NOMO-1 treated with dmso at 0.1 percent for 144 hours (cell line): Measurements from ENCODE around the gene MARK1.

ENCODE experiments used
- DNase-seq: peaks from one replicate; lab custom pipeline; 2025; ENCODE audit not compliant: unreplicated experiment; lab: John Stamatoyannopoulos, UW

Gene MARK1

GRCh38 chr1:220708936-220709801 lies 181.2 kb downstream of the MARK1 start:
- DNase-seq: no peak

GRCh38 chr1:220710333-220710732 lies 182.4 kb downstream of the MARK1 start:
- no peak for DNase-seq

DNA sequence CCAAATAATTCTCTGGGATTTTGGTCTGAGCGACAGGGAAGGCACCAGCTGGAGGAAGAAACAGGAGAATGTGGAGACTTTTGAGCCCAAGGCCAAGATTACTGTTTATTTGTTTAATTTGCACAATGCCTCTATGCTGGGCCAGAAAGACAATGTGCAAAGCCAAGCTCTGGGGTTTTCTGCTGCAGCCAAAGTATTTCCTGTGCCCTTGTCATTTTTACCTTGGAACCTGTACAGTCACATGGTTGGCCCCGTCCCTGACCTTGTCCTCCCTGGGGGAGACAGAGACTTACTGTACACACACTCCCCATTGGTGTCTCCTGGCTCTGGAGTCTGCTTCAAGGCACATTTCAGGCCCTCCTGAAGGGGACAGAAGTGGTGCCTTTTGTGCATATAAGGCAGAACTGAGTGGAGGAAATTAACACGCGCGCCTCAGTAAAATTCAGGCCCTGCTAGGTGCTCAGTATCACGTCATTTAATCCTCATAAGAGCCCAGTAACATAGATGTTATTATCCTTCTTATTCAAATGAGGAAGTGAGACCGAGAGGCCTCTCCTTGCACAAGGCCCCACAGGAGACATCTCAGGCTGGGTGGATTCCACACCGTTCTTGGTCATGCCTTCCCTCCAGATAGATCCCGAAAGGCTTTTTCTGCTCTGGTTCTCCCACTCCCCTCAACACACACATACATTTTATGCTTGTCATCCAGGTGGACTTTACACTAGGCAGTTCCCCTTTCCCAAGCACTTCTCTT lies 183.3 kb downstream of the MARK1 start:
- peak; percentile 75 for DNase-seq
